Esophagus muscularis mucosa (tissue), 4 donors: ENCODE data around the gene EHMT2. TPM values are rescaled to one million over a fixed set of nuclear protein-coding genes. Genes with fewer than 3 reads are reported as not detected.
"Not testable (repeated sequence)": the region's sequence is repeated elsewhere in the genome, so short reads cannot be mapped to it uniquely, and the experiment has no call there.

Source experiments
- DNase-seq: peaks from one replicate; pipeline ENCODE4 v3.0.0-alpha.2; 2017; ENCODE audit errors: extremely low spot score
- H3K27ac ChIP-seq, 4 donors: fragments of 200-600 bp; sonication (generic); replicated peaks in 1 of 4; 1 replicate in 3 of 4; 2 replicates in 1 of 4; pipeline ENCODE4 v1.5.1; 2016 to 2019; ENCODE audit warnings: mild to moderate bottlenecking in 1 of 4
- H3K27me3 ChIP-seq, 4 donors: fragments of 200-600 bp; sonication (generic); one replicate each; pipeline versions ENCODE4 v1.5.1 to v1.6.0; 2016 to 2019
- H3K36me3 ChIP-seq, 4 donors: fragments of 200-600 bp; sonication (generic); one replicate each; pipeline ENCODE4 v1.5.1; 2016 to 2019
- H3K4me1 ChIP-seq, 4 donors: fragments of 200-600 bp; sonication (generic); one replicate each; pipeline ENCODE4 v1.5.1; 2016 to 2019
- H3K4me3 ChIP-seq, 4 donors: fragments of 200-600 bp; sonication (generic); 1 replicate in 2 of 4; 2 replicates in 2 of 4; pipeline ENCODE4 v1.5.1; 2016 to 2019; ENCODE audit warnings: mild to moderate bottlenecking in 4 of 4, moderate library complexity in 1 of 4
- H3K9me3 ChIP-seq, 4 donors: fragments of 200-600 bp; sonication (generic); 1 replicate in 3 of 4; 2 replicates in 1 of 4; pipeline ENCODE4 v1.5.1; 2016 to 2019
- CTCF ChIP-seq, 3 experiments: fragments of 200-600 bp in 2 of 3; fragments of 450-650 bp in 1 of 3; sonication (generic) in 2 of 3; IDR thresholded peaks; one replicate each; pipeline ENCODE4 v1.5.1; 2017 to 2019; ENCODE audit warnings: antibody characterized with exemption in 3 of 3, mild to moderate bottlenecking in 2 of 3, moderate library complexity in 1 of 3
- EP300 ChIP-seq: sonication (generic); formaldehyde crosslinking; IDR thresholded peaks from one replicate; pipeline ENCODE4 v1.6.1; 2017; ENCODE audit warnings: antibody characterized with exemption
- POLR2A ChIP-seq: fragments of 450-650 bp; IDR thresholded peaks from one replicate; pipeline ENCODE4 v1.6.1; 2017; ENCODE audit warnings: antibody characterized with exemption, moderate library complexity, mild to moderate bottlenecking, low read depth
- POLR2AphosphoS5 ChIP-seq, 2 donors: sonication (generic); formaldehyde crosslinking; IDR thresholded peaks; one replicate each; pipeline ENCODE4 v1.6.1; 2017; ENCODE audit warnings: antibody characterized with exemption in 2 of 2
- WGBS: methylation state at CpG from one replicate; pipeline ENCODE4 v1.1.5; 2018; 5-methylcytosine and 5-hydroxymethylcytosine counted together
- intact Hi-C: fragments of 100-400 bp; cut with DNase I; formaldehyde crosslinking; loops from one replicate; pipeline ENCODE4 v1.15.1; 2023
- total RNA-seq, 4 donors: library from RNA; depleted of rRNA; stranded (reverse); fragments of >200 nt; gene quantifications; one replicate each; pipeline versions ENCODE4 v1.1.0 to v1.2.1, GENCODE V29; 2016

EHMT2 gene
- total RNA-seq, 4 donors from 2014 or later: 25.7 to 48.4 (median 38.1) TPM

- WGBS: 47% methylated on average over 9 of the region's 9 CpGs
- intact Hi-C loops: no loop called here
- Histone ChIP-seq H3K36me3 (no peaks in the 10 kb centered on the region), H3K9me3 (no peaks in the 10 kb centered on the region), H3K27ac (no peak overlapping the region), H3K27me3 (no peaks in the 10 kb centered on the region), H3K4me1 (no peaks in the 10 kb centered on the region), H3K4me3 (no peak overlapping the region)
- no peak for DNase-seq
- TF ChIP-seq CTCF (IDR thresholded peaks at IDR 0.05) (no peak), POLR2A (no peak)
These were observed 26.3 kb downstream of the EHMT2 start for GRCh38 chr6:31871046-31871659.

- Histone ChIP-seq H3K4me3 (no peak overlapping the region), H3K9me3 (no peaks in the 10 kb centered on the region), H3K36me3 (no peaks in the 10 kb centered on the region), H3K27ac (no peak overlapping the region), H3K4me1 (no peaks in the 10 kb centered on the region), H3K27me3 (no peaks in the 10 kb centered on the region)
- intact Hi-C loops: no loop called here
- no peak for DNase-seq
- TF ChIP-seq POLR2AphosphoS5 (IDR thresholded peaks at IDR 0.05): no peak
- no peak for TF ChIP-seq EP300
- no peak for TF ChIP-seq POLR2A
- no peak for TF ChIP-seq CTCF (IDR thresholded peaks at IDR 0.05)
- 74% methylated on average over 13 of the region's 16 CpGs for WGBS
These were observed 27.0 kb downstream of the EHMT2 start for GRCh38 chr6:31870385-31870921.

GRCh38 chr6:31869343-31869742, 28.2 kb downstream of the EHMT2 start:
- 87% methylated on average over 4 of the region's 8 CpGs for WGBS
- no peaks in the 10 kb centered on the region for H3K36me3 ChIP-seq
- H3K4me3 ChIP-seq: no peak overlapping the region
- no peak for TF ChIP-seq POLR2AphosphoS5 (IDR thresholded peaks at IDR 0.05)
- TF ChIP-seq POLR2A: no peak
- TF ChIP-seq CTCF (IDR thresholded peaks at IDR 0.05): no peak
- TF ChIP-seq EP300: no peak
- intact Hi-C loops: loop anchor here (10.0 kb wide), 1 partner anchor 185 kb away; the partner anchor contains the start of gene LY6G5C
- H3K4me1 ChIP-seq: peaks cover under 1 to 4% (median 3%) of the 10 kb centered on the region in 4 donors
- no peaks in the 10 kb centered on the region for H3K9me3 ChIP-seq
- DNase-seq: no peak
- no peak overlapping the region for H3K27ac ChIP-seq
- H3K27me3 ChIP-seq: no peaks in the 10 kb centered on the region

- H3K27me3 ChIP-seq, H3K9me3 ChIP-seq, H3K36me3 ChIP-seq, H3K27ac ChIP-seq, H3K4me3 ChIP-seq, DNase-seq: not testable (repeated sequence)
- H3K4me1 ChIP-seq: peaks cover 5 to 11% (median 10%) of the 10 kb centered on the region in 4 donors
- 67% methylated on average over 1 of the region's 1 CpG for WGBS
- intact Hi-C loops: loop anchor here (10.0 kb wide), 1 partner anchor 184 kb away; the partner anchor contains the start of gene LY6G5C
These were observed 28.9 kb downstream of the EHMT2 start for GRCh38 chr6:31868658-31868971.

- Histone ChIP-seq H3K4me1 (peaks cover 20 to 35% (median 27%) of the 10 kb centered on the region in 4 donors), H3K27me3 (no peaks in the 10 kb centered on the region), H3K9me3 (no peaks in the 10 kb centered on the region), H3K27ac (no peak overlapping the region), H3K36me3 (peaks cover 0 to 8% (median 7%) of the 10 kb centered on the region in 4 donors), H3K4me3 (no peak overlapping the region)
- WGBS: 83% methylated on average over 20 of the region's 21 CpGs
- no peak for DNase-seq
- intact Hi-C loops: loop anchor here (10.0 kb wide), 1 partner anchor 181 kb away; the partner anchor contains the start of gene LY6G5C
- TF ChIP-seq CTCF (IDR thresholded peaks at IDR 0.05) (no peak), EP300 (no peak), POLR2AphosphoS5 (IDR thresholded peaks at IDR 0.05) (no peak), POLR2A (no peak)
These were observed 32.0 kb downstream of the EHMT2 start for GRCh38 chr6:31865205-31866118.
